ENCODE measurements around the gene ARF3.

Gene ARF3

DNA sequence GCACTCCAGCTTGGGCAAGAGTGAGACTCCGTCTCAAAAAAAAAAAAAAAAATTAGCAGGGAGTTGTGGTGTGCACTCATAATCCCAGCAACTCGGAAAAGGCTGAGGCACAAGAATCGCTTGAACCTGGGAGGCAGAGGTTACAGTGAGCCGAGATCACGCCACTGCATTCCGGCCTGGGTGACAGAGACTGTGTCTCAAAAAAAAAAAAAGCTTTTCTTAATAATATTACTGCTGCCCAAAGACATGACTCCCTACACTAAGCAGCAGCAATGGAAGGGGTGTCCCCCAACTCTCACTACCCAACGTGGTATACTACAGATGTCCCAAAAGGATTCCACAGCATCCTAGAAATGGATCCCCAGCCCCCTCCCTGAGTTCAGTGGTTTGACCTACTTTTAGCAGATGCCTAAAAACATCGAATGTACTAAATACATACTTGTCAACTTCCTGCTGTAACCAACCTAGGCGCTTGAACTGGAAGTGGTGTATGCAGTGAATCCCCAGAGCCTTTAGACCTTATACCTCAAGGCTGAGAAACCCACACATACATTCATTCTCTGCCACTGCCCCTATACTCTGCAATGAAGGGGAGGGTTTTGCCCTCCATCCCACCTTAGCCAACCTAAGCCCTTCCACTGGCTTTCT, 23.5 kb downstream of the ARF3 start:
- TF ChIP-seq, protein P1, sequence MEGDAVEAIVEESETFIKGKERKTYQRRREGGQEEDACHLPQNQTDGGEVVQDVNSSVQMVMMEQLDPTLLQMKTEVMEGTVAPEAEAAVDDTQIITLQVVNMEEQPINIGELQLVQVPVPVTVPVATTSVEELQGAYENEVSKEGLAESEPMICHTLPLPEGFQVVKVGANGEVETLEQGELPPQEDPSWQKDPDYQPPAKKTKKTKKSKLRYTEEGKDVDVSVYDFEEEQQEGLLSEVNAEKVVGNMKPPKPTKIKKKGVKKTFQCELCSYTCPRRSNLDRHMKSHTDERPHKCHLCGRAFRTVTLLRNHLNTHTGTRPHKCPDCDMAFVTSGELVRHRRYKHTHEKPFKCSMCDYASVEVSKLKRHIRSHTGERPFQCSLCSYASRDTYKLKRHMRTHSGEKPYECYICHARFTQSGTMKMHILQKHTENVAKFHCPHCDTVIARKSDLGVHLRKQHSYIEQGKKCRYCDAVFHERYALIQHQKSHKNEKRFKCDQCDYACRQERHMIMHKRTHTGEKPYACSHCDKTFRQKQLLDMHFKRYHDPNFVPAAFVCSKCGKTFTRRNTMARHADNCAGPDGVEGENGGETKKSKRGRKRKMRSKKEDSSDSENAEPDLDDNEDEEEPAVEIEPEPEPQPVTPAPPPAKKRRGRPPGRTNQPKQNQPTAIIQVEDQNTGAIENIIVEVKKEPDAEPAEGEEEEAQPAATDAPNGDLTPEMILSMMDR (conservative IDR thresholded peaks at IDR 0.05; ENCODE audit: low read length) = no peak
- no peak for TF ChIP-seq EZH2phosphoT487 (IDR thresholded peaks at IDR 0.05; ENCODE audit: borderline replicate concordance)
- Histone ChIP-seq H4K20me1 (ENCODE audit: insufficient read depth, low read length, poor library complexity, severe bottlenecking) (peaks cover 17% of the 10 kb centered on the region), H3K4me3 (ENCODE audit: low read length, poor library complexity, severe bottlenecking) (no peak overlapping the region), H2AFZ (ENCODE audit: low read length) (no peak overlapping the region), H3K36me3 (ENCODE audit: insufficient read depth, low read length) (peaks cover 69% of the 10 kb centered on the region; the same call in 1 of the 2 replicates), H3K79me2 (ENCODE audit: insufficient read depth, low read length) (no peaks in the 10 kb centered on the region), H3K4me1 (ENCODE audit: insufficient read depth, low read length, poor library complexity, severe bottlenecking) (no peaks in the 10 kb centered on the region), H3K27me3 (ENCODE audit: insufficient read depth, low read length, poor library complexity, severe bottlenecking) (no peaks in the 10 kb centered on the region), H3K4me2 (ENCODE audit: low read depth, low read length, poor library complexity, severe bottlenecking) (no peak overlapping the region), H3K9me2 (replicated peaks; ENCODE audit: low read depth, low read length) (no peaks in the 10 kb centered on the region), H3F3A (ENCODE audit: low read depth) (no peaks in the 10 kb centered on the region), H3K9me3 (ENCODE audit: insufficient read depth, low read depth, low read length) (no peaks in the 10 kb centered on the region), H3K9ac (ENCODE audit: low read depth, low read length, poor library complexity, severe bottlenecking) (no peak overlapping the region)

DNA sequence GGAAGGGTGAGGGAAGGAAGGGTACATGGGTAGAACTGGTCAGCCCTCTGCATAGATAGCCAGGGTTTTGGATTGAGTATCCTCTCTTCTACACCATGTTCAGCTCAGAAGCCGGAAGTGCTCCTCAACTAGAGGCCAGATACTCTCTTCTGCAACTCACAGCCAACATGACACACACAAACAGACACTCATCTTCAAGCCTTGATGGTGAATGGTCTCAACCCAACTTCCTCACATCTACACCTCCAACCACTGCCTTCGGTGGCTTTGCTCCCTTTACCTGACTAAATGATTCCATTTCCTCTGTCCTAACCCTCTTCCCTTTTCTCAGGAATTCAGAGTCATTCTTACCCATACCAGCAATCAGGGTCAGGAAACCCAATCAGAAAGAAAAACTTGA, 24.4 kb downstream of the ARF3 start:
- Histone ChIP-seq H3K4me2 (ENCODE audit: low read depth, low read length, poor library complexity, severe bottlenecking) (no peak overlapping the region), H3K9me2 (replicated peaks; ENCODE audit: low read depth, low read length) (no peaks in the 10 kb centered on the region), H3F3A (ENCODE audit: low read depth) (no peaks in the 10 kb centered on the region), H4K20me1 (ENCODE audit: insufficient read depth, low read length, poor library complexity, severe bottlenecking) (peaks cover 16% of the 10 kb centered on the region), H3K79me2 (ENCODE audit: insufficient read depth, low read length) (no peaks in the 10 kb centered on the region), H3K9me3 (ENCODE audit: insufficient read depth, low read depth, low read length) (no peaks in the 10 kb centered on the region), H3K27me3 (ENCODE audit: insufficient read depth, low read length, poor library complexity, severe bottlenecking) (no peaks in the 10 kb centered on the region), H3K9ac (ENCODE audit: low read depth, low read length, poor library complexity, severe bottlenecking) (no peak overlapping the region), H2AFZ (ENCODE audit: low read length) (no peak overlapping the region), H3K4me3 (ENCODE audit: low read length, poor library complexity, severe bottlenecking) (no peak overlapping the region), H3K4me1 (ENCODE audit: insufficient read depth, low read length, poor library complexity, severe bottlenecking) (no peaks in the 10 kb centered on the region), H3K36me3 (ENCODE audit: insufficient read depth, low read length) (peaks cover 60% of the 10 kb centered on the region; the same call in 1 of the 2 replicates)
- TF ChIP-seq, protein P1 (conservative IDR thresholded peaks at IDR 0.05; ENCODE audit: low read length) = no peak
- TF ChIP-seq EZH2phosphoT487 (IDR thresholded peaks at IDR 0.05; ENCODE audit: borderline replicate concordance) = no peak

DNA sequence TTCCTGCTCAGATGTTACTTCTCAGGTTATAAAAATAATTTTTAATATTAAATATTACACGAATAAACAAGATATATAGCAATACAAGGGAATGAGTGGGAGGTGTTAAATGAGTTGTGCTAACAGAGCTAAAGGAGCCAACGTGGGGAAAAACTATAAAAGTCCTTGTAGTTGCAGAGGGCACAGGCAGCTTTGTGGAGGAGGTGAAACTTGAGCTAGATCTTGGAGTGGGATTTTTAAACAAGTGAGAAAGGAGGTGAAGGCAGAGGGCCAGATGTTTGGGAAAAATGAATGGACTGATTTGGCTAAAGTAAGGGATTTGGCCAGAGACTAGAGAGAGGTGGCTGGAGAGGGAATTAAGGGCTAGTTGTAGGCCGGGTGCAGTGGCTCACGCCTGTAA, 26.8 kb downstream of the ARF3 start:
- peaks cover 6% of the 10 kb centered on the region for H4K20me1 ChIP-seq (ENCODE audit: insufficient read depth, low read length, poor library complexity, severe bottlenecking)
- peaks cover 41% of the 10 kb centered on the region; the same call in 1 of the 2 replicates for H3K36me3 ChIP-seq (ENCODE audit: insufficient read depth, low read length)
- H3K9me3 ChIP-seq (ENCODE audit: insufficient read depth, low read depth, low read length) = no peaks in the 10 kb centered on the region
- no peaks in the 10 kb centered on the region for H3K79me2 ChIP-seq (ENCODE audit: insufficient read depth, low read length)
- no peak overlapping the region for H3K4me2 ChIP-seq (ENCODE audit: low read depth, low read length, poor library complexity, severe bottlenecking)
- TF ChIP-seq, protein P1 (conservative IDR thresholded peaks at IDR 0.05; ENCODE audit: low read length) = no peak
- TF ChIP-seq EZH2phosphoT487 (IDR thresholded peaks at IDR 0.05; ENCODE audit: borderline replicate concordance) = no peak
- no peaks in the 10 kb centered on the region for H3K9me2 ChIP-seq (replicated peaks; ENCODE audit: low read depth, low read length)
- no peak overlapping the region for H2AFZ ChIP-seq (ENCODE audit: low read length)
- H3K9ac ChIP-seq (ENCODE audit: low read depth, low read length, poor library complexity, severe bottlenecking) = no peak overlapping the region
- no peaks in the 10 kb centered on the region for H3K4me1 ChIP-seq (ENCODE audit: insufficient read depth, low read length, poor library complexity, severe bottlenecking)
- no peaks in the 10 kb centered on the region for H3F3A ChIP-seq (ENCODE audit: low read depth)
- no peak overlapping the region for H3K4me3 ChIP-seq (ENCODE audit: low read length, poor library complexity, severe bottlenecking)
- H3K27me3 ChIP-seq (ENCODE audit: insufficient read depth, low read length, poor library complexity, severe bottlenecking) = no peaks in the 10 kb centered on the region
